Osteocyte (in vitro differentiated cells): ENCODE results near the gene FBXO3. TPM values are rescaled to one million over a fixed set of nuclear protein-coding genes. Genes with fewer than 3 reads are reported as not detected.

Experiments used
- DNase-seq: peaks from one replicate; pipeline ENCODE4 v3.0.0; 2021; ENCODE audit warnings: mixed read lengths; ENCODE audit not compliant: unreplicated experiment; ENCODE audit errors: extremely low spot score
- H3K27ac Mint-ChIP-seq: one replicate; pipeline ENCODE4 v1.8.0; 2021; ENCODE audit warnings: mild to moderate bottlenecking, mixed read lengths; ENCODE audit not compliant: unreplicated experiment
- H3K27me3 Mint-ChIP-seq: one replicate; pipeline ENCODE4 v1.8.0; 2021; ENCODE audit warnings: mixed read lengths; ENCODE audit not compliant: unreplicated experiment
- H3K36me3 Mint-ChIP-seq: one replicate; pipeline ENCODE4 v1.8.0; 2021; ENCODE audit warnings: mixed read lengths; ENCODE audit not compliant: unreplicated experiment
- H3K4me1 Mint-ChIP-seq: one replicate; pipeline ENCODE4 v1.8.0; 2021; ENCODE audit warnings: mixed read lengths; ENCODE audit not compliant: unreplicated experiment
- H3K4me3 Mint-ChIP-seq: one replicate; pipeline ENCODE4 v1.8.0; 2021; ENCODE audit warnings: mild to moderate bottlenecking, moderate library complexity, mixed read lengths; ENCODE audit not compliant: unreplicated experiment
- H3K9me3 Mint-ChIP-seq: one replicate; pipeline ENCODE4 v1.8.0; 2021; ENCODE audit warnings: mixed read lengths; ENCODE audit not compliant: unreplicated experiment
- total RNA-seq: library from RNA; stranded (reverse); gene quantifications from 2 replicates; pipeline ENCODE4 v1.2.1, GENCODE V29; 2021
- TF ChIP-seq, protein P1 (sequence below): fragments of 200-600 bp; sonication (generic); IDR thresholded peaks from 2 replicates; pipeline ENCODE4 v1.5.0; 2021; ENCODE audit warnings: antibody characterized with exemption, mild to moderate bottlenecking, moderate library complexity

FBXO3 gene
- total RNA-seq, 1 donor from 2014 or later: 31.1 TPM

DNA sequence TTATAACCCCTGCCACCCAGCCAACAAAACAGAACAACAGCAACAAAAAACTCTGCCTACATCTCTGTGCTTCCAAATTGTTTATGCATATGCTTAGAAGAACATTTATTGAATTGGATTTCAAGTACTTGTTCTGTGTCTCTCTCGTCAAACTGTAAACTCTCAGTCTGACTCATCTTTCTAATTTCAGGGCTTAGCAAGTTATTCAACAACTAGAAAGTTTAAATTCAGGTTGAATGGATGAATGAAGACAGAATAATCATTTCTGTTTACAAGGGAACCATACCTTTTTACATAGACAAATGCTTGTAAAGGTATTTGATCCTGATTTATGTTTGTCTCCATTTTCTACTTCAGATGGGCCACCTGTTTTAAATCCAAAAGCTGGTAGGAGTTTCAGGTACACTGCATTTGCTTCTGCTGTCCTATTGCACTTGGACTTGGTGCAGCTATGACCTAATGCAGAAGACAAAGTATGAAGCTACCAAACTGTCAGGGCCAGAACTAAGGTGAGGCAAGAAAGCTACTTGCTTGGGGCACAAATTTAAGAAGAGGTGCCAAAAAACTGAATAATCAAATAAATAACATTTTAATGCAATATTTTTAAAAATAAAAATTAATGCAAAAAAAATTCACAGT is 1.6 kb upstream of the FBXO3 start:
- TF ChIP-seq, protein P1, sequence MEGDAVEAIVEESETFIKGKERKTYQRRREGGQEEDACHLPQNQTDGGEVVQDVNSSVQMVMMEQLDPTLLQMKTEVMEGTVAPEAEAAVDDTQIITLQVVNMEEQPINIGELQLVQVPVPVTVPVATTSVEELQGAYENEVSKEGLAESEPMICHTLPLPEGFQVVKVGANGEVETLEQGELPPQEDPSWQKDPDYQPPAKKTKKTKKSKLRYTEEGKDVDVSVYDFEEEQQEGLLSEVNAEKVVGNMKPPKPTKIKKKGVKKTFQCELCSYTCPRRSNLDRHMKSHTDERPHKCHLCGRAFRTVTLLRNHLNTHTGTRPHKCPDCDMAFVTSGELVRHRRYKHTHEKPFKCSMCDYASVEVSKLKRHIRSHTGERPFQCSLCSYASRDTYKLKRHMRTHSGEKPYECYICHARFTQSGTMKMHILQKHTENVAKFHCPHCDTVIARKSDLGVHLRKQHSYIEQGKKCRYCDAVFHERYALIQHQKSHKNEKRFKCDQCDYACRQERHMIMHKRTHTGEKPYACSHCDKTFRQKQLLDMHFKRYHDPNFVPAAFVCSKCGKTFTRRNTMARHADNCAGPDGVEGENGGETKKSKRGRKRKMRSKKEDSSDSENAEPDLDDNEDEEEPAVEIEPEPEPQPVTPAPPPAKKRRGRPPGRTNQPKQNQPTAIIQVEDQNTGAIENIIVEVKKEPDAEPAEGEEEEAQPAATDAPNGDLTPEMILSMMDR: no peak
- Mint-ChIP-seq H3K27me3 (peaks cover 3% of the 10 kb centered on the region), H3K4me1 (peaks cover 33% of the 10 kb centered on the region), H3K4me3 (no peak overlapping the region), H3K9me3 (no peaks in the 10 kb centered on the region), H3K36me3 (no peaks in the 10 kb centered on the region), H3K27ac (no peak overlapping the region)
- DNase-seq: no peak

DNA sequence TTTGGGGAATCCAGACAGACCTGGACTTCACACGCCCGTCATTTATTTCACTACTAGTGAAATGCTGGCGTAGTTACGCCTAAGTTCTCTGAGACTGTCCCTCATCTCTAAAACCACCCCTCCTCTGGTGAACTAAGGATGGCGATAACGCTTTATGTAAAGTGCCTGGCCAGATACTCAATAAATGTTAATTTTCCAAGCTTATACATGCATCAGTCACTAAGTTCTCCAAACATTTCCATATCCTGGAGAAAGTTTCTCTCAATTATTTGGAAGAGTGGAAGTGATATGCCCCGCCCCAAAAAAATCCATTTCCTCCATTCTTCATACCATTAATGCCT is 1.1 kb upstream of the FBXO3 start:
- H3K4me1 Mint-ChIP-seq: peaks cover 33% of the 10 kb centered on the region
- TF ChIP-seq, protein P1: no peak
- peak overlapping the region; percentile 91 for H3K27ac Mint-ChIP-seq
- peaks cover 1% of the 10 kb centered on the region for H3K36me3 Mint-ChIP-seq
- DNase-seq: no peak
- no peaks in the 10 kb centered on the region for H3K9me3 Mint-ChIP-seq
- H3K27me3 Mint-ChIP-seq: peaks cover 3% of the 10 kb centered on the region
- H3K4me3 Mint-ChIP-seq: peak overlapping the region; percentile 97

DNA sequence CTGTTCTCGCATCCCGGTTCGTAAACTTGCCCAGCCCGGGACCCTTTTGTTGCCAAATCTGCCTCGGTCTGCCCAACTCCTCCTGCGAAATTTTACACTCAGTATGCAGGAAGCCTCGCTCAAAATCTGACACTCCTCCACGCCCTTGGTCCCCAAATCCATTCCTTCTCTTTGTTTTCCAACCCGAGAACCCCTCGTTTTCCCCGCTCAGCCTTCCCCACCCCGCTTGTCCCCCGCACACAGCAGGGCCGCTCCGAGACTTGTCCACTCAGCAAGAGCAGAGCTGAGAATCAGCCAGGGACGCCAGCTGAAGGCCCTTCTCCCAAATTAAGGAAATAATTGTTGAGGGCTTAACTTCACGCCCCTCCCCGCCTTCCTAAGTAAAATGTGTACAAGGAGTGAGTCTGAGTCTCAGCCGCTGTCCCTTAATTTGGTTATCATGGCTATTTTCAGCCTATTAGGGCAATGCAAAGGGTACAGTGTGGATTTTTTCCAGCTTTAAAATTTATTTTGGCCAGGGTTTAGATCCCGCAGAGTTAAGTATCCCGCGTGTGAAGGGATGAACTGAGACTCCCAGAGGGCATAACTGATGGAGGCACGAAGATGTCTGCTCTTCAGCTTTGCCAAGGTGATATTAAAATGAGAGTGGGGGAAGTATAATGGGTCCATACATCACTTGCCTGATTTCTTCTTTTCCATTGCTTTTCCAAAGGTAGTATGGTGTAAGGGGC is 581 bp upstream of the FBXO3 start:
- Mint-ChIP-seq H3K36me3 (peaks cover 7% of the 10 kb centered on the region), H3K27me3 (no peaks in the 10 kb centered on the region), H3K9me3 (no peaks in the 10 kb centered on the region), H3K4me3 (peak overlapping the region; percentile 97), H3K27ac (peak overlapping the region; percentile 91), H3K4me1 (peaks cover 29% of the 10 kb centered on the region)
- no peak for DNase-seq
- TF ChIP-seq, protein P1: no peak

DNA sequence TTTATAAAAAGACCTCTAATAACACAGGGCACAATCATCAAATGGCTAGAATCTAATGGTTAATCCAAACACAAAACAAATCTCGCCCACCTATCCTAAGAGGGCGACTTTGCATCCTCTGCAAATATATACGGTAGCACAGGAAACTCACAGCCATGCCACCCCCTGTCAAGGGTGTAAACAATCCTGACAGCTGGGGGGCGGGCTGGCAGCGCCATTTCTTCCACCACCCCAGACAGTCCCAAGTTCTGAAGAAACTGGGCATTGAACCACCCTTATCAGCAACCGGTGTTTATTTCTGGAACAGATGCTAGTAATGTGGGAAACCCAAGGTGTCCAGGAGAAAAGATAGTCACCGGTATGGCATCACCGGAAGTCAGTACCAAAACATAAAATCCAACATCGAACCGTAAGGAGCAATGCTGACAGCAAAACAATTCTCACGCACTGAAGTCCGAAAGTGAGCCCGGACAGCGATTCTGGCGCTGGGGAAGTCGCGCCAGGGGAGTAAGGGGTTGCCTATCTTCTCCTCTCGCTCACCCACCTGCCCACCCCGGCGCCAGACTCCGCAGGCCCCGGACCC is 825 bp downstream of the FBXO3 start:
- Mint-ChIP-seq H3K4me1 (peaks cover 25% of the 10 kb centered on the region), H3K36me3 (peaks cover 13% of the 10 kb centered on the region), H3K4me3 (peak overlapping the region; percentile 97), H3K27ac (peak overlapping the region; percentile 62), H3K27me3 (no peaks in the 10 kb centered on the region), H3K9me3 (no peaks in the 10 kb centered on the region)
- TF ChIP-seq, protein P1: no peak
- no peak for DNase-seq

DNA sequence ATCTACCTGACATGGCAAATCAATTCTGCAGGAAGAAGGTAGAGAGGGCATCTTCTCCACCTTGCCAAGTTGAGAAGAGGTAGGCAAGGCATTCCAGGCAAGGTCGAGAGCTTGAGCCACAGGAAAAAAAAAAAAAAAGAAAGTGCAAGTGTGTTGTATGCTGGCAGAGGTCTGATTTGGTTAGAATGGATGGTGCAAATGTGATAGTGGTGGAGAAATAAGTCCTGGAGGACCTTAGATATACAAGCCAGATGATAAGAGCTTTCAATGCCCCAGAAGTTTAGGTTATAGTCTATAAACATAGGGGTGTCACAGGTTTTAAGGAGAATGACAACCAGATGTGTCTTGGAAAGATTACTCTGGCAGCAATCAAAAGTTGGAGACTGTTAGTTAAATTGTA is 1.4 kb downstream of the FBXO3 start:
- H3K27me3 Mint-ChIP-seq: no peaks in the 10 kb centered on the region
- DNase-seq: no peak
- no peak overlapping the region for H3K27ac Mint-ChIP-seq
- H3K4me1 Mint-ChIP-seq: peaks cover 25% of the 10 kb centered on the region
- no peaks in the 10 kb centered on the region for H3K9me3 Mint-ChIP-seq
- H3K36me3 Mint-ChIP-seq: peaks cover 15% of the 10 kb centered on the region
- peak overlapping the region; percentile 97 for H3K4me3 Mint-ChIP-seq
- TF ChIP-seq, protein P1: no peak
